ENCODE data around the gene INTS7. TPM values are rescaled to one million over a fixed set of nuclear protein-coding genes. Genes with fewer than 3 reads are reported as not detected.
"Not testable (repeated sequence)": the region's sequence is repeated elsewhere in the genome, so short reads cannot be mapped to it uniquely, and the experiment has no call there.

INTS7 gene
- total RNA-seq, 2 experiments from 2014 or later: 28.4 to 28.8 TPM

DNA sequence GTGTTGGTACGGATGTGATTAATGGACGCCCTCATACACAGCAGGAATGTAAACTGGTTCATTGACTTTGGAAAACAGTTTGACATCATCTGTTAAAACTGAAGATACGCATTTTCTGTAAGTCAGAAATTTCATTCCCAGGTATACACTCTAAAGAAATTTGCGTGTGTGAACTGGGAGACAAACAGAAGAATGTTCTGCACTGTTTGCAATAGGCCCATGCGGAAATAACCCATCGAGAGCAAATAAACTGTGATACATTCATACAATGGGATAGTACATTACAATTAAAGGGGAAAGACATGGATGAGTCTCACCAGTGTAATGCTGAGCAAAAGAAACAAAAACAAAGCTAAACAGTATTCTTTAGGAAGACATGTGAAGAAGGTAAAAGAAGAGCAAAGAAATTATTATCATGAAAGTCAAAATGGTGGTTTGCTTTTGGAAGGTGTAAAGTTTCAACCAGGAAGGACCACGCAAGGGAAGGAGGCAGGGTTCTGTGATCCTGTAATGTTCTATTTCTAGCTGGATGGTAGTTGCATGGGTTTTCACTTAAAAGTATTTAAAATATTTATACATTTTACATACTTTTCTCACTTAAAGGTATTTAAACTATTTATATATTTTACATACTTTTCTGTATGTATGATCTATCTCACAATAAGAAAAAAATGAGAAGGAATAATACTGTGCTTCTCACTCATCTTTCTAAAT, 30.3 kb downstream of the INTS7 start:
- Mint-ChIP-seq H3K27me3 (no peaks in the 10 kb centered on the region), H3K27ac (no peak overlapping the region), H3K36me3 (ENCODE audit: low read depth) (peaks cover 46% of the 10 kb centered on the region), H3K9me3 (no peaks in the 10 kb centered on the region), H3K4me3 (no peak overlapping the region), H3K4me1 (peaks cover 6% of the 10 kb centered on the region)
- ChIA-PET CTCF (interaction anchor here (0.6 to 1.6 kb wide), 3 partner anchors 306 to 451 kb away, joined by 3 to 6 read pairs (median 5); no protein-coding TSS in a partner anchor), POLR2A (no interaction called here)
- no peak for DNase-seq

- Mint-ChIP-seq H3K9me3 (no peaks in the 10 kb centered on the region), H3K27me3 (no peaks in the 10 kb centered on the region), H3K4me1 (peaks cover 6% of the 10 kb centered on the region), H3K36me3 (ENCODE audit: low read depth) (peaks cover 45% of the 10 kb centered on the region), H3K27ac (no peak overlapping the region), H3K4me3 (no peak overlapping the region)
- no peak for DNase-seq
- CTCF ChIA-PET: interaction anchor here (0.7 to 1.5 kb wide), 3 partner anchors 10 to 454 kb away, joined by 3 to 4 read pairs (median 3); no protein-coding TSS in a partner anchor
- POLR2A ChIA-PET: no interaction called here
These were observed 32.8 kb downstream of the INTS7 start for GRCh38 chr1:212002536-212002935.

- H3K27me3 Mint-ChIP-seq, POLR2A ChIA-PET, H3K27ac Mint-ChIP-seq, H3K4me1 Mint-ChIP-seq, DNase-seq, H3K9me3 Mint-ChIP-seq, H3K4me3 Mint-ChIP-seq: not testable (repeated sequence)
- CTCF ChIA-PET: interaction anchor here (0.7 kb wide), 1 partner anchor 222 kb away, joined by 4 read pairs; no protein-coding TSS in a partner anchor
- H3K36me3 Mint-ChIP-seq (ENCODE audit: low read depth): peaks cover 41% of the 10 kb centered on the region
These were observed 37.9 kb downstream of the INTS7 start for GRCh38 chr1:211997426-211997825.

- DNase-seq: no peak
- H3K4me3 Mint-ChIP-seq: no peak overlapping the region
- no peaks in the 10 kb centered on the region for H3K9me3 Mint-ChIP-seq
- H3K27ac Mint-ChIP-seq: no peak overlapping the region
- ChIA-PET POLR2A (no interaction called here), CTCF (interaction anchor here (0.8 to 1.3 kb wide), 2 partner anchors 21 to 293 kb away, joined by 3 to 4 read pairs; no protein-coding TSS in a partner anchor)
- H3K4me1 Mint-ChIP-seq: no peaks in the 10 kb centered on the region
- H3K27me3 Mint-ChIP-seq: no peaks in the 10 kb centered on the region
- peaks cover 31% of the 10 kb centered on the region for H3K36me3 Mint-ChIP-seq (ENCODE audit: low read depth)
These were observed 43.7 kb downstream of the INTS7 start for GRCh38 chr1:211991695-211992094.

GRCh38 chr1:211986628-211987254, 48.6 kb downstream of the INTS7 start:
- H3K9me3 Mint-ChIP-seq: no peaks in the 10 kb centered on the region
- POLR2A ChIA-PET: interaction anchor here (0.6 to 2.1 kb wide), 2 partner anchors 9 to 49 kb away, joined by 4 to 8 read pairs; partner anchors contain the start of genes DTL and INTS7
- no peaks in the 10 kb centered on the region for H3K27me3 Mint-ChIP-seq
- H3K27ac Mint-ChIP-seq: no peak overlapping the region
- no peaks in the 10 kb centered on the region for H3K4me1 Mint-ChIP-seq
- no peak for DNase-seq
- CTCF ChIA-PET: no interaction called here
- H3K36me3 Mint-ChIP-seq (ENCODE audit: low read depth): peaks cover 38% of the 10 kb centered on the region
- no peak overlapping the region for H3K4me3 Mint-ChIP-seq

DNA sequence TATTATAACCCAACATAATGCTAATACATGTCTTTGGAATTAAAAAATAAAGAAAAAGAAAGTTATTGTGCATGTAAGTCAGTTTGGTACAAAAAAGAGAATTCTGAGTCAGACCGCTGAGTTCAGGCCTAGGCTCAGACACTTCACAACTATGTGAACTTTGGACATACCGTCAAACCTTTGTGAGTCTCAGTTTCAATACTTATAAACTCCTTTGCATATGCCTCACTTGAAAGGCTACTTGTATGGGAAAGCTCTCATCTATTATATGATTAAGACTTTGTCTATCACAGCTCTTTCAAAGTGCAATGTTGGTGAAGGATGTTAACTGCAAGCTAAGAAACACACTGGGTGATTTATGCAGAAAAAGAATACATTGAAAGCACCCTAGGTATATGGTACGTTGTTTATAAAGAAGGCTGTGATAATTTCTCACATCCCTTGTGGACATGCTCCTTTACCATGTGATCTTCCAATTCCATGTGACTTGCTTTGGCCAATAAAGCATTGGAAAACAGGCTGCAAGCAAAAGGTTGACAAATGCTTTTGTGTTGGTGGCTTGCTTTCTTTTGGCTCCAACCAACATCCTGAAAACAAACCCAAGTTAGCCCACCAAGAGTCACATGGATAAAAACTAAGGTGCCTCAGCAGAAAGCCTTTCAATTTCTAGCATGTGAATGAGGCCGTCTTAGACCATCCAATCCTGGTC, 49.6 kb downstream of the INTS7 start:
- CTCF ChIA-PET: interaction anchor here (0.7 kb wide), 1 partner anchor 287 kb away, joined by 3 read pairs; no protein-coding TSS in a partner anchor
- Mint-ChIP-seq H3K27ac (no peak overlapping the region), H3K9me3 (no peaks in the 10 kb centered on the region), H3K4me3 (no peak overlapping the region), H3K4me1 (no peaks in the 10 kb centered on the region), H3K27me3 (no peaks in the 10 kb centered on the region), H3K36me3 (ENCODE audit: low read depth) (peaks cover 40% of the 10 kb centered on the region)
- DNase-seq: no peak
- POLR2A ChIA-PET: interaction anchor here (0.5 to 2.1 kb wide), 2 partner anchors 21 to 50 kb away, joined by 3 to 8 read pairs; partner anchors contain the start of genes DTL and INTS7

DNA sequence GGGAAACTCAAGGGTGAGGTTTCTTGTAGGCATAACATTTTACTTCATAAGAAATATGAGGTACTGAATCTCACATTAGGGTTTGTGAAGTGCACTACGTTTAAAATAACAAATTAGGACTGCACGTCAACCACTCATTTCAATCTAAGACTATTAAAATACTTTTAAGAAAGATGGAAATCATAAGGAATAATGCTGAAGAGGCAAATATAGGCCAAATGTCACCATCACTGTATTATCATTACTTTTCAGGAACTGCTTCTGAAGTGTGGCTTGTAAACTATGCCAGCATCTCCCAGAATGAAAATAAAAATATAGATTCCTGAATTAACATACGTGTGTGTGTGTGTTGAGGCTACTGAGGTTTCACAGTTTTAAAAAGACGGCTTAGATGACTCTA, 56.8 kb downstream of the INTS7 start:
- DNase-seq: no peak
- ChIA-PET POLR2A (no interaction called here), CTCF (interaction anchor here (1.7 to 1.8 kb wide), 2 partner anchors 280 to 298 kb away, joined by 4 to 9 read pairs; no protein-coding TSS in a partner anchor)
- Mint-ChIP-seq H3K4me1 (no peaks in the 10 kb centered on the region), H3K36me3 (ENCODE audit: low read depth) (peaks cover 49% of the 10 kb centered on the region), H3K27me3 (no peaks in the 10 kb centered on the region), H3K9me3 (no peaks in the 10 kb centered on the region), H3K27ac (no peak overlapping the region), H3K4me3 (no peak overlapping the region)

DNA sequence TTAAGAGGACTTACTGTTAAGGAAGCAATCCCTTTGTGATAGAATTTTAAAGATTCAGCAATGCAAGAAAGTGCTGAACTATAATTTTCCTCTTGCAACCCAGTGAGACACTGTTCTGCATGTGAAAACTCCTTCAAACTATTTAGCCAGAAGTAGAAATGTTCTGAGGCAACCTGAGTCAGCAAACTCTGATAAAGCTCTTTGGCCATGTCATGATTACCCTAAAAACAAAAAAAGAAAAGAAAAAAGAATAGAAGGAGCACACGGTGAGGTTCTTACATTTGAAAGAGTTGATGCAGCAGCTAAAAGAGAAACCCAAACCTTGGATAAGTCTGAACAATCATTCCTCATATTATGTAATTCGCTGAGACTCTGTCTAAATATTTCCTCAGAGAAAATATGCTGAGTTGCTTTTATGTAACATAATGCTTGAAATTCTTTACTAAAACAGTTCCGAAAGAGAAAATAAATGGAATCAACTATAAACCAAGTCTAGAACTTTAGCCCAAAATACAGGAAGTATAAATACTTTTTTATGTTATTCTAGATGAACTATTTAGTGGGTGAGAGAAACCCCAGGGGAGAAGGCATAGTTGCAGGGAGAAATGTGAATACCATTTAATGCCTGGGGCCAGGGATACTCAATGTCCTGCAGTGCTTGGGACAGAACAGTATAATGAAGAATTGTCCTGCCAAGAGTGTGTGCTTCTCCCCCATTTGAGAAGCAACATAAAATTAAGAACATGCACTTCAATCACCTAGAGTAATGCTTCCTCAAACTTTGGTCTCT, 60.0 kb downstream of the INTS7 start:
- Mint-ChIP-seq H3K36me3 (ENCODE audit: low read depth) (peaks cover 41% of the 10 kb centered on the region), H3K4me1 (no peaks in the 10 kb centered on the region), H3K27ac (no peak overlapping the region), H3K9me3 (no peaks in the 10 kb centered on the region), H3K4me3 (no peak overlapping the region), H3K27me3 (no peaks in the 10 kb centered on the region)
- CTCF ChIA-PET: no interaction called here
- no peak for DNase-seq
- POLR2A ChIA-PET: no interaction called here

- H3K4me3 Mint-ChIP-seq: no peak overlapping the region
- H3K4me1 Mint-ChIP-seq: no peaks in the 10 kb centered on the region
- H3K27ac Mint-ChIP-seq: no peak overlapping the region
- POLR2A ChIA-PET: no interaction called here
- no peak for DNase-seq
- no peaks in the 10 kb centered on the region for H3K9me3 Mint-ChIP-seq
- no peaks in the 10 kb centered on the region for H3K27me3 Mint-ChIP-seq
- peaks cover 31% of the 10 kb centered on the region for H3K36me3 Mint-ChIP-seq (ENCODE audit: low read depth)
- CTCF ChIA-PET: interaction anchor here (1.1 kb wide), 1 partner anchor 293 kb away, joined by 3 read pairs; no protein-coding TSS in a partner anchor
These were observed 61.8 kb downstream of the INTS7 start for GRCh38 chr1:211973541-211973940.

- peaks cover 49% of the 10 kb centered on the region for H3K36me3 Mint-ChIP-seq (ENCODE audit: low read depth)
- no peaks in the 10 kb centered on the region for H3K27me3 Mint-ChIP-seq
- ChIA-PET CTCF (no interaction called here), POLR2A (no interaction called here)
- H3K9me3 Mint-ChIP-seq: peaks cover 2% of the 10 kb centered on the region
- H3K4me3 Mint-ChIP-seq: no peak overlapping the region
- DNase-seq: no peak
- no peak overlapping the region for H3K27ac Mint-ChIP-seq
- peaks cover 8% of the 10 kb centered on the region for H3K4me1 Mint-ChIP-seq
These were observed 67.0 kb downstream of the INTS7 start for GRCh38 chr1:211968200-211968834.

- no peak overlapping the region for H3K27ac Mint-ChIP-seq
- peaks cover 8% of the 10 kb centered on the region for H3K4me1 Mint-ChIP-seq
- H3K4me3 Mint-ChIP-seq: no peak overlapping the region
- CTCF ChIA-PET: no interaction called here
- H3K27me3 Mint-ChIP-seq: no peaks in the 10 kb centered on the region
- H3K9me3 Mint-ChIP-seq: peaks cover 2% of the 10 kb centered on the region
- DNase-seq: no peak
- POLR2A ChIA-PET: no interaction called here
- H3K36me3 Mint-ChIP-seq (ENCODE audit: low read depth): peaks cover 55% of the 10 kb centered on the region
These were observed 67.7 kb downstream of the INTS7 start for GRCh38 chr1:211967704-211968103.

GRCh38 chr1:211965108-211965805, 70.1 kb downstream of the INTS7 start:
- Mint-ChIP-seq H3K4me3 (no peak overlapping the region), H3K36me3 (ENCODE audit: low read depth) (peaks cover 68% of the 10 kb centered on the region), H3K27me3 (no peaks in the 10 kb centered on the region), H3K9me3 (peaks cover 2% of the 10 kb centered on the region), H3K27ac (no peak overlapping the region), H3K4me1 (peaks cover 8% of the 10 kb centered on the region)
- no peak for DNase-seq
- ChIA-PET CTCF (interaction anchor here (1.2 kb wide), 1 partner anchor 284 kb away, joined by 3 read pairs; no protein-coding TSS in a partner anchor), POLR2A (interaction anchor here (0.7 kb wide), 1 partner anchor 20 kb away, joined by 3 read pairs; no protein-coding TSS in a partner anchor)

Measured in activated CD4-positive, alpha-beta memory T cell treated with anti-CD3 and anti-CD28 coated beads, Interleukin-2, amount 10 ng/mL, durations not matched to agents 7 days and 5 days (primary cell).